ENCODE data around the gene ZDHHC17. TPM values are rescaled to one million over a fixed set of nuclear protein-coding genes. Genes with fewer than 3 reads are reported as not detected.

Gene ZDHHC17
- total RNA-seq, 4 donors from 2014 or later: 26.2 to 41.9 (median 38.0) TPM

- intact Hi-C loops (cut with DNase I): no loop called here
- Histone ChIP-seq H3K4me3 (no peak overlapping the region), H3K4me1 (no peaks in the 10 kb centered on the region), H3K36me3 (no peaks in the 10 kb centered on the region), H3K27ac (replicated peaks in 1 of 4) (no peak overlapping the region), H3K9me3 (peaks cover 0 to 8% (median 2%) of the 10 kb centered on the region in 4 donors), H3K27me3 (no peaks in the 10 kb centered on the region)
- WGBS: 78% methylated on average over 7 of the region's 10 CpGs
- no peak for TF ChIP-seq POLR2A (IDR thresholded peaks at IDR 0.05; ENCODE audit: low read depth)
- DNase-seq (ENCODE audit: extremely low spot score): no peak
Observed at GRCh38 chr12:76738824-76739579, 24.9 kb upstream of the ZDHHC17 start.

GRCh38 chr12:76739896-76740295, 24.0 kb upstream of the ZDHHC17 start:
- no peak for DNase-seq (ENCODE audit: extremely low spot score)
- intact Hi-C loops (cut with DNase I): no loop called here

GRCh38 chr12:76740501-76740900, 23.4 kb upstream of the ZDHHC17 start:
- intact Hi-C loops (cut with DNase I): no loop called here
- Histone ChIP-seq H3K4me3 (no peak overlapping the region), H3K27me3 (no peaks in the 10 kb centered on the region), H3K9me3 (peaks cover 0 to 8% (median 2%) of the 10 kb centered on the region in 4 donors), H3K36me3 (no peaks in the 10 kb centered on the region), H3K27ac (replicated peaks in 1 of 4) (no peak overlapping the region), H3K4me1 (no peaks in the 10 kb centered on the region)
- no peak for DNase-seq (ENCODE audit: extremely low spot score)
- 97% methylated on average over 8 of the region's 8 CpGs for whole genome bisulfite sequencing
- no peak for TF ChIP-seq CTCF (IDR thresholded peaks at IDR 0.05)
- TF ChIP-seq POLR2A (IDR thresholded peaks at IDR 0.05; ENCODE audit: low read depth): no peak
- no peak for TF ChIP-seq EP300 (IDR thresholded peaks at IDR 0.05)
- no peak for TF ChIP-seq POLR2AphosphoS5 (IDR thresholded peaks at IDR 0.05)

More at GRCh38 chr12:76739896-76740295, 24.0 kb upstream of the ZDHHC17 start:
- Histone ChIP-seq H3K27ac (replicated peaks in 1 of 4) (no peak overlapping the region), H3K4me3 (no peak overlapping the region), H3K27me3 (no peaks in the 10 kb centered on the region), H3K4me1 (no peaks in the 10 kb centered on the region), H3K36me3 (no peaks in the 10 kb centered on the region), H3K9me3 (peaks cover 0 to 8% (median 2%) of the 10 kb centered on the region in 4 donors)
- TF ChIP-seq EP300 (IDR thresholded peaks at IDR 0.05): no peak
- TF ChIP-seq POLR2AphosphoS5 (IDR thresholded peaks at IDR 0.05): no peak
- no peak for TF ChIP-seq POLR2A (IDR thresholded peaks at IDR 0.05; ENCODE audit: low read depth)
- no peak for TF ChIP-seq CTCF (IDR thresholded peaks at IDR 0.05)
- WGBS: 51% methylated on average over 4 of the region's 4 CpGs

- no peak for TF ChIP-seq POLR2AphosphoS5 (IDR thresholded peaks at IDR 0.05)
Observed at GRCh38 chr12:76745343-76745742, 18.6 kb upstream of the ZDHHC17 start.

GRCh38 chr12:76746516-76746915, 17.4 kb upstream of the ZDHHC17 start:
- DNase-seq (ENCODE audit: extremely low spot score): no peak
- no peaks in the 10 kb centered on the region for H3K27me3 ChIP-seq
- intact Hi-C loops (cut with DNase I): no loop called here
- TF ChIP-seq POLR2AphosphoS5 (IDR thresholded peaks at IDR 0.05): no peak
- 80% methylated on average over 1 of the region's 1 CpG for WGBS
- H3K36me3 ChIP-seq: no peaks in the 10 kb centered on the region
- no peak overlapping the region for H3K4me3 ChIP-seq
- no peaks in the 10 kb centered on the region for H3K9me3 ChIP-seq
- no peak overlapping the region for H3K27ac ChIP-seq (replicated peaks in 1 of 4)
- H3K4me1 ChIP-seq: no peaks in the 10 kb centered on the region

More at GRCh38 chr12:76745343-76745742, 18.6 kb upstream of the ZDHHC17 start:
- Histone ChIP-seq H3K4me1 (no peaks in the 10 kb centered on the region), H3K27me3 (no peaks in the 10 kb centered on the region), H3K9me3 (no peaks in the 10 kb centered on the region), H3K4me3 (no peak overlapping the region), H3K27ac (replicated peaks in 1 of 4) (no peak overlapping the region), H3K36me3 (no peaks in the 10 kb centered on the region)
- no peak for DNase-seq (ENCODE audit: extremely low spot score)
- WGBS: 97% methylated on average over 2 of the region's 2 CpGs
- intact Hi-C loops (cut with DNase I): no loop called here

- intact Hi-C loops (cut with DNase I): no loop called here
- Histone ChIP-seq H3K9me3 (no peaks in the 10 kb centered on the region), H3K27me3 (no peaks in the 10 kb centered on the region), H3K36me3 (no peaks in the 10 kb centered on the region), H3K4me1 (no peaks in the 10 kb centered on the region), H3K4me3 (no peak overlapping the region), H3K27ac (replicated peaks in 1 of 4) (no peak overlapping the region)
- 95% methylated on average over 2 of the region's 2 CpGs for WGBS
- DNase-seq (ENCODE audit: extremely low spot score): no peak
- TF ChIP-seq POLR2AphosphoS5 (IDR thresholded peaks at IDR 0.05): no peak
- no peak for TF ChIP-seq CTCF (IDR thresholded peaks at IDR 0.05)
- TF ChIP-seq POLR2A (IDR thresholded peaks at IDR 0.05; ENCODE audit: low read depth): no peak
- TF ChIP-seq EP300 (IDR thresholded peaks at IDR 0.05): no peak
Observed at GRCh38 chr12:76747245-76747644, 16.7 kb upstream of the ZDHHC17 start.

Measured in esophagus muscularis mucosa (tissue), 4 donors.